GM18520 (cell line): ENCODE measurements around the gene PATJ.
"Not testable (repeated sequence)": the region's sequence is repeated elsewhere in the genome, so short reads cannot be mapped to it uniquely, and the experiment has no call there.

Experiments
- ATAC-seq: cut with Tn5 transposase; IDR thresholded peaks from one replicate; pipeline ENCODE4 v1.9.1; 2021; ENCODE audit not compliant: unreplicated experiment

PATJ gene

GRCh38 chr1:62194651-62195544 is 452.6 kb downstream of the PATJ start, which contains the start of gene L1TD1:
Gene L1TD1, plus strand, starts transcription at chr1:62194849. Its CDS starts 11,780 bp downstream, at chr1:62206629.
- ATAC-seq, result no peak

GRCh38 chr1:62196086-62196690 is 453.9 kb downstream of the PATJ start:
- no peak for ATAC-seq

- ATAC-seq, result no peak
These were observed 455.9 kb downstream of the PATJ start for GRCh38 chr1:62198069-62198780.

- no peak for ATAC-seq
These were observed 456.5 kb downstream of the PATJ start for GRCh38 chr1:62198781-62199125.

GRCh38 chr1:62207187-62207586 is 464.9 kb downstream of the PATJ start:
- no peak for ATAC-seq

GRCh38 chr1:62208087-62208486 is 465.8 kb downstream of the PATJ start:
- no peak for ATAC-seq

GRCh38 chr1:62208970-62209369 is 466.7 kb downstream of the PATJ start:
- no peak for ATAC-seq

GRCh38 chr1:62209931-62210595 is 467.8 kb downstream of the PATJ start:
- no peak for ATAC-seq

GRCh38 chr1:62210960-62211359 is 468.7 kb downstream of the PATJ start:
- no peak for ATAC-seq

GRCh38 chr1:62212411-62212810 is 470.1 kb downstream of the PATJ start:
- ATAC-seq, result no peak

GRCh38 chr1:62213075-62213914 is 471.0 kb downstream of the PATJ start:
- no peak for ATAC-seq

GRCh38 chr1:62218604-62219003 is 476.3 kb downstream of the PATJ start:
- no peak for ATAC-seq

GRCh38 chr1:62220456-62220855 is 478.2 kb downstream of the PATJ start:
- not testable (repeated sequence) for ATAC-seq

GRCh38 chr1:62221171-62221570 is 478.9 kb downstream of the PATJ start:
- ATAC-seq, result no peak

GRCh38 chr1:62222321-62222720 is 480.0 kb downstream of the PATJ start:
- no peak for ATAC-seq

- no peak for ATAC-seq
These were observed 481.9 kb downstream of the PATJ start for GRCh38 chr1:62224182-62224581.

GRCh38 chr1:62227496-62227895 is 485.2 kb downstream of the PATJ start:
- no peak for ATAC-seq
